Jurkat, Clone E6-1 (cell line): ENCODE data around the gene GPR45.

Source experiments
- DNase-seq: peaks from one replicate; pipeline ENCODE4 v3.0.0-alpha.2; 2011; ENCODE audit warnings: low read depth, low spot score
- H3K4me3 ChIP-seq: 2 replicates; pipeline ENCODE4 v1.5.1; 2011; ENCODE audit warnings: mild to moderate bottlenecking, low read length, control low read depth, moderate library complexity

The GPR45 gene

DNA sequence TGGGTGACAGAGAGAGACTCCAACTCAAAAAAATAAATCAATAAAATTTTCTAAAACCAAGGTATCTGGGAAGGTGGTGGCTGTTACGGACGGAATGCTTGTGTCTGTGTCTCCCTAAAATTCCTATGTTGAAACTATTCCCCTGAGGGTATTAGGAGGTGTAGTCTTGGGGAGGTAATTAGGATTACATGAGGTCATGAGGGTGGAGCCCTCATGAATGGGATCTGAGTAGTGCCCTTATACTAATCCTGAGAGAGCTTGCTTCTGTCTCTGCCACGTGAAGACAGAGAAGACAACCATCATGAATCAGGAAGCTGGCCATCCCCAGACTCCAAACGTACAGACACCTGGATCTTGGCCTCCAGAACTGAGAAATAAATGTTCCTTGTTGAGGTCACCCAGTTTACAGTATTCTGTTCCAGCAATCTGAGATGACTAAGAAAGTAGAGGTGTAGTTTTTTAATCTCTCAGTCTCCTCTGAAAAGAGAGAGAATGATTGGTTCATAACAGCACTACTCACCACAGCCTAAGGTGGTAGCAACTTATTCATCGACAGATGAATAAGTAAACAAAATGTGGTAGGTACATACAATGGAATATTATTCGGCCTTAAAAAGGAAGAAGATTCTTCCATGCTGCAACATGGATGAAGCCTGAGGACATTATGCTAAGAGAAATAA, 49.6 kb downstream of the GPR45 start:
- no peak for DNase-seq
- no peak overlapping the region for H3K4me3 ChIP-seq

DNA sequence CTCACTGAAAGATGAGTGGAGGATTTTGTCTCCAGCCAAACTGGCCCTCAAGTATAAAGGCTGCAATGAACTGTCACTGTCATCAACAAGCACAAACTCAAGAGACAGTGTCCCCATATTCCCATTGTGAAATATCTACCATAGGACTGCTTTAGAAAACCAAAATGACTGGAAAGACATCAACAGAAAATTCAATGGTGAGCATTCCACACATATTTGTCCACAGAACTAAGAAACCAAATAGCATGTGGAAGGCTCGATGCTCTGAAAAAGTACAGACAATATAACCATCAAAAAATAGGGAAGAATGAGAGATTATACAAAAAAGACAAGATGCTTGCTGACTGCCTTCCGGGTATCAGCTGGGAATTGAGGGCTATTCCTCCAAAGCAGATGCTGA, 50.4 kb downstream of the GPR45 start:
- no peak for DNase-seq
- H3K4me3 ChIP-seq, result no peak overlapping the region
